B cell (primary cell): ENCODE measurements around the gene PTGES.

Source experiments
- CTCF ChIP-seq: fragments of 200-600 bp; IDR thresholded peaks from one replicate; pipeline ENCODE4 v1.8.0; 2022; ENCODE audit warnings: antibody characterized with exemption, mild to moderate bottlenecking
- EZH2 ChIP-seq: IDR thresholded peaks from 2 replicates; pipeline ENCODE4 v1.6.1; 2012; ENCODE audit warnings: borderline replicate concordance, low read depth, mild to moderate bottlenecking, moderate library complexity, low read length; ENCODE audit not compliant: insufficient read depth, poor library complexity, severe bottlenecking

- TF ChIP-seq CTCF (no peak), EZH2 (no peak)
Observed at GRCh38 chr9:129761293-129761900, 8.6 kb upstream of the PTGES start.
